Caco-2 (cell line): ENCODE measurements around the gene IRF9. TPM values are rescaled to one million over a fixed set of nuclear protein-coding genes. Genes with fewer than 3 reads are reported as not detected.

ENCODE experiments used
- BruUV-seq: library from RNA; stranded (reverse); fragments of 400-500 nt; replicated peaks from 2 replicates; lab custom pipeline; 2021; lab: Mats Ljungman, UMichigan
- CTCF ChIA-PET: fragments of 300-600 bp; sonication (Branson Sonifier 250); formaldehyde crosslinking; loops from one replicate; lab custom pipeline; 2022; ENCODE audit warnings: antibody characterized with exemption; lab: Charles Lee
- POLR2A ChIA-PET: fragments of 300-600 bp; sonication (Branson Sonifier 250); formaldehyde crosslinking; loops from one replicate; lab custom pipeline; 2022; ENCODE audit warnings: antibody characterized with exemption; lab: Charles Lee
- DNase-seq, 2 experiments: peaks; one replicate each; pipeline versions ENCODE4 v3.0.0 to v3.0.0-alpha.2; 2020 to 2022
- H3K27me3 ChIP-seq: replicated peaks from 2 replicates; pipeline ENCODE4 v1.6.0; 2011; ENCODE audit warnings: low read length; ENCODE audit not compliant: control insufficient read depth, insufficient read depth
- H3K36me3 ChIP-seq: 2 replicates; pipeline ENCODE4 v1.5.1; 2011; ENCODE audit warnings: low read length; ENCODE audit not compliant: control insufficient read depth, insufficient read depth
- H3K4me1 ChIP-seq: fragments of 250-450 bp; sonication (Bioruptor Pico); 2 replicates; pipeline ENCODE4 v1.5.1; 2020; ENCODE audit warnings: mild to moderate bottlenecking
- H3K4me3 ChIP-seq: 2 replicates; pipeline ENCODE4 v1.5.1; 2011; ENCODE audit warnings: low read depth, mild to moderate bottlenecking, control low read depth, low read length
- H3K9me3 ChIP-seq: fragments of 250-450 bp; sonication (Bioruptor Pico); 2 replicates; pipeline ENCODE4 v1.5.1; 2020; ENCODE audit warnings: mild to moderate bottlenecking, moderate library complexity
- H3K27ac Mint-ChIP-seq: one replicate; pipeline ENCODE4 v1.8.0; 2022; ENCODE audit warnings: mixed read lengths; ENCODE audit not compliant: unreplicated experiment
- H3K27me3 Mint-ChIP-seq: one replicate; pipeline ENCODE4 v1.8.0; 2022; ENCODE audit warnings: mixed read lengths; ENCODE audit not compliant: insufficient read depth, unreplicated experiment
- H3K36me3 Mint-ChIP-seq: one replicate; pipeline ENCODE4 v1.8.0; 2022; ENCODE audit warnings: mild to moderate bottlenecking, mixed read lengths; ENCODE audit not compliant: insufficient read depth, unreplicated experiment
- H3K4me1 Mint-ChIP-seq: one replicate; pipeline ENCODE4 v1.8.0; 2022; ENCODE audit warnings: low read depth, mixed read lengths; ENCODE audit not compliant: unreplicated experiment
- H3K4me3 Mint-ChIP-seq: one replicate; pipeline ENCODE4 v1.8.0; 2022; ENCODE audit warnings: mild to moderate bottlenecking, moderate library complexity, mixed read lengths; ENCODE audit not compliant: unreplicated experiment
- H3K9me3 Mint-ChIP-seq: one replicate; pipeline ENCODE4 v1.8.0; 2022; ENCODE audit warnings: mixed read lengths; ENCODE audit not compliant: unreplicated experiment
- CTCF ChIP-seq, 2 experiments: fragments of 200-600 bp in 1 of 2; IDR thresholded peaks; 1 replicate in 1 of 2; 2 replicates in 1 of 2; pipeline versions ENCODE4 v1.5.1 to v1.8.0; 2011 to 2022; ENCODE audit warnings: antibody characterized with exemption in 1 of 2, control low read depth in 1 of 2, inconsistent platforms in 1 of 2, low read depth in 1 of 2, low read length in 1 of 2, mild to moderate bottlenecking in 1 of 2, moderate library complexity in 1 of 2; ENCODE audit not compliant: insufficient read depth in 1 of 2, severe bottlenecking in 1 of 2, unreplicated experiment in 1 of 2
- intact Hi-C: fragments of 100-400 bp; cut with micrococcal nuclease; formaldehyde crosslinking; loops from one replicate; pipeline ENCODE4 v1.10.0; 2022; ENCODE audit not compliant: unreplicated experiment
- total RNA-seq: library from RNA; stranded (reverse); gene quantifications from 2 replicates; pipeline ENCODE4 v1.2.3, GENCODE V29; 2022

IRF9 gene
- total RNA-seq, 1 experiment from 2014 or later = 55.4 TPM

GRCh38 chr14:24137529-24138395, 23.3 kb upstream of the IRF9 start:
- TF ChIP-seq CTCF (IDR thresholded peaks at IDR 0.05; ENCODE audit: insufficient read depth in 1 of 2, low read depth in 1 of 2, low read length in 1 of 2, severe bottlenecking in 1 of 2, unreplicated experiment in 1 of 2) = no peak
- Mint-ChIP-seq H3K4me1 (peaks cover 36% of the 10 kb centered on the region), H3K27me3 (no peaks in the 10 kb centered on the region), H3K9me3 (no peaks in the 10 kb centered on the region), H3K4me3 (peak overlapping the region; percentile 43), H3K27ac (no peak overlapping the region), H3K36me3 (peaks cover 24% of the 10 kb centered on the region)
- DNase-seq = no peak
- CTCF ChIA-PET = interaction anchor here (2.4 kb wide), 1 partner anchor 23 kb away, joined by 8 read pairs; the partner anchor contains the start of gene IRF9
- Histone ChIP-seq H3K9me3 (no peaks in the 10 kb centered on the region), H3K27me3 (no peaks in the 10 kb centered on the region), H3K4me3 (no peak overlapping the region), H3K4me1 (no peaks in the 10 kb centered on the region; the same call in 1 of the 2 replicates), H3K36me3 (peaks cover 3% of the 10 kb centered on the region)
- BruUV-seq = TSS peak; percentile 56
- POLR2A ChIA-PET = interaction anchor here (2.6 to 3.1 kb wide), 2 partner anchors 9 to 23 kb away, joined by 21 to 57 read pairs; partner anchors contain the start of genes DCAF11, NRL, PSME2 and RNF31
- intact Hi-C loops = no loop called here

GRCh38 chr14:24138396-24139271, 22.4 kb upstream of the IRF9 start:
- Mint-ChIP-seq H3K4me1 (peaks cover 36% of the 10 kb centered on the region), H3K4me3 (peak overlapping the region; percentile 99), H3K27me3 (no peaks in the 10 kb centered on the region), H3K36me3 (peaks cover 24% of the 10 kb centered on the region), H3K27ac (no peak overlapping the region), H3K9me3 (no peaks in the 10 kb centered on the region)
- no peak for TF ChIP-seq CTCF (IDR thresholded peaks at IDR 0.05; ENCODE audit: insufficient read depth in 1 of 2, low read depth in 1 of 2, low read length in 1 of 2, severe bottlenecking in 1 of 2, unreplicated experiment in 1 of 2)
- POLR2A ChIA-PET = no interaction called here
- Histone ChIP-seq H3K4me1 (no peaks in the 10 kb centered on the region; the same call in 1 of the 2 replicates), H3K9me3 (no peaks in the 10 kb centered on the region), H3K4me3 (no peak overlapping the region), H3K27me3 (no peaks in the 10 kb centered on the region), H3K36me3 (peaks cover 3% of the 10 kb centered on the region)
- DNase-seq = no peak
- CTCF ChIA-PET = interaction anchor here (0.6 to 1.2 kb wide), 2 partner anchors 23 to 69 kb away, joined by 3 read pairs; partner anchors contain the start of gene IRF9
- intact Hi-C loops = no loop called here
- no TSS peak for BruUV-seq
